Measurements from ENCODE around the gene PYGB.

The PYGB gene

DNA sequence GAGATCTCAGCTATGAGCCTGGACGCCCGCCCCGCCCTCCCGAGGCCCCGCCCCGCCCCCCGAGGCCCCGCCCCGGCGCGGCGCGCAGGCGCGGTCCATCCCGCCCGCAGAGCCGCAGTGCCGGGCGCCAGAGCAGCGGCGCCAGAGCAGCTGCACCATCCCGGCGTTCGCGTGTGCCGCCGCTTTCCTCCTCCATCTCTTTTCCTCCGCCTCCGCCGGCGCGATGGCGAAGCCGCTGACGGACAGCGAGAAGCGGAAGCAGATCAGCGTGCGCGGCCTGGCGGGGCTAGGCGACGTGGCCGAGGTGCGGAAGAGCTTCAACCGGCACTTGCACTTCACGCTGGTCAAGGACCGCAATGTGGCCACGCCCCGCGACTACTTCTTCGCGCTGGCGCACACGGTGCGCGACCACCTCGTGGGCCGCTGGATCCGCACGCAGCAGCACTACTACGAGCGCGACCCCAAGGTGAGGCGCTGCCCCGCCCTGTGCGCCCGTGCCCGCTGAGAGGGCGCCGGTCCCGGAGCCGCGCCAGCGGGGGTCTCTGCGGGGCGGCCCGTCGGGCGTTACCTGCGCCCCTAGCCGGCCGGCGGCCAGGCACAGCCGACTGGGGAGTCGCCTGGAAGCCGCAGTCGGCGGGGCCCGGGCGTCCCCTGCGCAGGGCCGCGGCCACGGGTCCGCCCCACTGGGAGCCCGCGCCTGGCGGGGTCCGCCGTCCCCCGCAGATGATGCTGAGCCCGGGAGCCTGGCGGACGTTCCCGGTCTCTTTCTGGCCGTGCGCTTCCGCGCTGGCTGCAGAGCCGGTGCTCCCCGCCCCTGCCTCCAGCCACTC lies at the start of gene PYGB:
Gene PYGB (plus strand): TSS at position 130 of the 830 bp plus-strand sequence. CDS start 94 bp downstream, at position 224.
- peak; percentile 99 for DNase-seq (ENCODE audit: low spot score)

DNA sequence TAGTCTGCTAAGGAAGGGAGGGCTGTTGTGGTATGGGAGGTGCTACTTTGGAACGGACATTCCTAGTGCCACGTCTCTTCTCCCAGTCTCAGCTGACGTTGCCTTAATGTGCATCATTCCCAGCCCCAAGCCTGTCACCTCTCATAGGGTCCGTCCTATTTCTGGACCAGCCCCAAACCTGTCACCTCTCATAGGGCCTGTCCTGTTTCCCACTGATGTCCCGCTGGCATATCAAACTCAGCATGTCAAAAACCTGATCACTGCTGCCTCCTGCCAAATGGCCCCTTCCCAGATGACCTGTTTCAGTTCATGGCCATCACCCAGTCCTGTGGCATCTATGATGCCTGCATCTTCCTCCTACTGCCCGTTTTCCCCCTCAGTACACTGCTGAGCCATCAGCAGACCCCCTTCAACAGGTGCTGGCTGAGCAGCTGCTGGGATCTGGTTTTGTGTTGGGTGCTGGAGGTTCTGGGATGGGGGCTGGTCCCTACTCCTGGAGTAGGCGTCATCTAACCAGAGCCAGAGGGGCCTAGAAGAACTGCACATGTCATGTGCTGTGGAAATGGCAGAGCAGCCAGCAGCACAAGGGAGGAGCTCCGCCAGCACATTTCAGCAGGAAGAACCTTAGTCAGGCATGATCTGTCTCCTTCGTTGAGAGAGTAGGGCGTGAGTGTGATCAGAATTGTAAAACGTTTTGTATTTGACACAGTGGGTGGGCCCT lies 49.1 kb upstream of the PYGB start:
- DNase-seq (ENCODE audit: low spot score), result peak; percentile 35

DNA sequence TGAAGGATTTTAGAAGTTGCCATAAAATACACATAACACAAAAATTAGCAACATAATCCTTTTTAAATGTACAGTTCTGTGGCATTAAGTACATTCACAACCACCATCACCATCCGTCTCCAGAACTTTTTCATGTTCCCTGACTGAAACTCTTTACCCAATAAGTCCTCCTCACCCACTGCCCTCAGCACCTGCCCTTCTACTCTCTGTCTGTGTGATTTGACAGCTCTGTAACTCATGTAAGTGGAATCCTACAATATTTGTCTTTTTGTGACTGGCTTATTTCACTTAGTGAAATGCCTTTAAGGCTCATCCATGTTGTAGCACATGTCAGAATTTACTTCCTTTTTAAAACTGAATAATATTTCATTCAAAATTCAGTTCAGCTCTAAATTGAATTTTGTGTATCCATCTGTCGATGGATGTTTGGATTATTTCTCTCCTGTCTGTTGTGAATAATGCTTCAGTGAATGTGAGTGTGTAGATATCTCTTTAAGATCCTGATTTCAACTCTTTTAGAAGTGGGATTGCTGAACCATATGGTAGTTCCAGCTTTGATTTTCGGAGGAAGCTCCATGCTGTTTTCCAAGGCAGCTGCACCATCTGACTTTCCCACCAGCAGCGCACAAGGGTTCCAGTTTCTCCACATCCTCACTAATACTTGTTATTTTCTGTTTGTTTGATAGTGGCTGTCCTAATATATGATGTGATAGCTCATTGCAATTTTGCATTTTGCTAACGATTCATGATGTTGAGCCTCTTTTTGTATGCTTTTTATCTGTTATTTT lies 48.2 kb upstream of the PYGB start:
- DNase-seq (ENCODE audit: low spot score), result no peak

DNA sequence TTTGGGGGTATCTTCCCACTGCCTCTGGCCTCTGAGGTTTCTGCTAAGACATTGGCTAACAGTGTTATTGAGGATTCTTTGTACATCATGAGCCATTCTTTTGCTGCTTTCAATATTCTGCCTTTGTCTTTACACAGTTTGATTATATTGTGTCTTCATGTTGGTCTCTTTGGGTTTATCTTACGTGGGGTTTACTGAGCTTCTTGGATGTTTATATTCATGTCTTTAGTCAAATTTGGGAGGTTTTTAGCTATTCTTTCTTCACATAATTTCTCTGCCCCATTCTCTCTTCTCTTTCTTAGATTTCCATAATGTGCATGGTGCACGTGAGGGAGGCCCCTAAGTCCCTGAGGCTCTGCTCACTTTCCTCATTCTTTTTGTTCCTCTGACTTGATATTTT lies 44.8 kb upstream of the PYGB start:
- DNase-seq (ENCODE audit: low spot score), result no peak

DNA sequence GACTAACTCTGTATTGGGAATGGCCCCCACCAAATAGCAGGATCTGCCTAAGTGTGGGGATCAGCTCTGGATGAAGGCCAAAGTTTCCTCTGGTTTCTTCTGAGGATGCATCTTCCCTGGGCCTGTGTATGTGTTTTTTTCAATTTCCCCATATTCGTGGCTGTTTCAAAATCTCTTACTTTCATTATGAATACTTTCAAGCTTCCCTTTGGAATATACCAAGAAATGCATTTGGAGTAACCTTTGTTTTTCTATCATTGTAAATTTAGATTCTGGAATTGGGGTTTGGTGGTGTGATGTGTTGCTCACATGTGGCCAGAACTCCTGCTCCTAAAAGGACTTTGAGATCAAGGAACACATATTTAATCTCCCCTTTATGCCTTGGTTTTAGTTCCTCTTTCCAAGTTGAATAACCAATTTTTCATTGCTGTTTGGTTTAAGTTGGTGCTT lies 44.0 kb upstream of the PYGB start:
- DNase-seq (ENCODE audit: low spot score), result no peak

DNA sequence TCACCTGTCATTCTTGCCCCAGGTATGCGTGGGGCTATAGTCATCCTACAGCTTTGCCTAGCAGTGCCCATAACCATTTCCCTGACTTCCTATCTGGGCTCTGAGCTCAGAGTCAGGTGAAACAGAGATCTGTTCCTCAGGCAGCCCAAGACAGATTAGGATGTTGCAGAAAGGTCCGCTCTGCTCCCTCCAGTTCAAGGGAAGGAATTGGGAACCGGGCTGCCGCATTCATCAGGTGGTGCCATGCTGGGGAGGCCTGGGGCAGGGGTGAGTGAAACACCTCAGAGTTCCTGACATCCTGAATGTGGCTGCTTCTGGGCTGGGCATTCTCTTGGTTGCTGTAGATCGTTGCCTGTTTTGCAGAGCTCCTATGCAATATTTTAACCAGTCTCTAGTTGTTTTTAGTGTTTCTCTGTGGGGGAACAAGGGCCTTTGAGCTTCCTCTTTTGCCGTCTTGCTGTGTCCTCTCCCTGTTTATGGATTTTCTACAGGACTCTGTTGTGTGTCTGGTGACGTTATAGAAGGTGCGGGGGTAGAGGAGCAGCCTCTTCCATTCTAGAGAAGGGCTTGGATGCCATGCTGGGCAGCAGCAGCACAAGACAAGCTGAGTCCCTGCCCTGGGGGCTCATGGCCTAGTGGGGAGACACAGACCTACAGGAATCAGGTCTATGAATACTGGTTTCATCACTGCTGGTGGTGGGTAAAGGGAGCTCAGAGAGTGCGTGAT lies 43.2 kb upstream of the PYGB start:
- DNase-seq (ENCODE audit: low spot score), result no peak

DNA sequence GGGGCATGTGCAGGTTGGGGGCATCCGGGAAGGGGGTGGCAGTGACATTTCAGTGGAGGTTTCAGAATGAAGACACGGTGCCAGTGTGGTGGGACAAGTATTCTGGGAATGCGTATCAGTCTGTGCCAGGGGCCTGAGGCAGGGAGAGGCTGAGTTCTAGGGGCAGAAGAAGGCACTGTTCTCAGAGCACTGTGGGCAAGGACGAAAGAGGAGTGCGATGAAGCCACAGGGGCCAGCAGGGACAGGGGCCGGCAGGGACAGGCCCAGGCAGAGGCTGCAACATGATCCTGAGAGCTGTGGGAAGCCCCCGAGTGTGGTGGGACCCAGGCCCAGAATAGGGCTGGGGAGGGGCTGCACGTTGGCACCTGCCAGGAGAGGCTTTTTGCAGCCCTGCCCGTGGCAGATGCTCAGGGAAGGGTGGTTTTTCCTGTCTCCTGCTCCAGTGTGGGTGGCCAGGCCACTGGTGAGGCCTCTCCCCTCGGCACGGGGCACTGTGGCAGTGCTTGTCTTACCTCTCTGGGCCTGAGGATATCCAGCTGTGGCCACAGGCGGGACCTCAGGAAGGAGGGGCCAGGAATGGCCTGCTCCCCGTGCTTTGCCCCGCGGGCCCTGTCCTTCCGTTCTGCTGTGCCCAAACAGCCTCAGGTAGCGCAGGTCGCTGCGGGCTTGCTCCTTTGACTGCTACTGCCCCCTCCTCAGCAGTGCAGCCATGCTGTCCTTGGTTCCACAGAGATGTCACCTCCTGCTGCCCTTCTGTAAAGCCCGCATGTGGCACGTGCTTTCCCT lies 42.4 kb upstream of the PYGB start:
- no peak for DNase-seq (ENCODE audit: low spot score)

DNA sequence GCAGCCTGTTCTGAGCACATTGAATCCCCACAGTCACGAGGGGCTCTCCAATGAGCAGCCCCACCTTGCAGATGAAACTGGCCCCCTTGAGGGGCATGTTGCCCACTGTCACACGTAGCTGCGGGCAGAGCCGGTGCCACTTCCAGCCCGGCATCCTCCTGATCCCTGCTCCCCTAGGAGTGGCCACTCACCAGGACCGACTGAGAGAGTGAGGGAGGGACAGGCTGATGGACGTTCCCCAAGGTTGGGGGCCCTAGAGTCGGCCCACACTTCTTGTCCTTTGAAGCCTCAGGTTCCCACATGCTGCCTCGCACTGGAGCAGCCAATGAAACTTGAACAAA lies 41.9 kb upstream of the PYGB start:
- no peak for DNase-seq (ENCODE audit: low spot score)

DNA sequence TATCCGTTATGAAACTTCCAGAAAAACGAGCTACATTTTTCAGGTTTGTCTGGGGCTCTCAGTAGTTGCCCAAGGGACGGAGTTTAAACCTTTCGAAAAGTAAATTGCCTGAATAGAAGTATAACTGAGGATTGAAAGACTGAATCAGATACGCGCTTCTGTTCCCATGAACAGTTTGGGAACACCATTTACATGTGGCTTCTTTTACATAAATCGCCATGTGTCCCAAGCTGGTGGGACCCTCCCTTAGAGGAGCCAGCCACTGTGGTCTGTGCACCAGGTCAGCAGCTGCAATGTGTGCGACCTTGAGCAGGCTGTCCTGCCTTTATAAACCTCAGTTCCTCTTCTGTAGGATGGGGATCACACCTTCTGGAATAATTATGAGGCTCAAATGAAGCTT lies 41.3 kb upstream of the PYGB start:
- no peak for DNase-seq (ENCODE audit: low spot score)

DNA sequence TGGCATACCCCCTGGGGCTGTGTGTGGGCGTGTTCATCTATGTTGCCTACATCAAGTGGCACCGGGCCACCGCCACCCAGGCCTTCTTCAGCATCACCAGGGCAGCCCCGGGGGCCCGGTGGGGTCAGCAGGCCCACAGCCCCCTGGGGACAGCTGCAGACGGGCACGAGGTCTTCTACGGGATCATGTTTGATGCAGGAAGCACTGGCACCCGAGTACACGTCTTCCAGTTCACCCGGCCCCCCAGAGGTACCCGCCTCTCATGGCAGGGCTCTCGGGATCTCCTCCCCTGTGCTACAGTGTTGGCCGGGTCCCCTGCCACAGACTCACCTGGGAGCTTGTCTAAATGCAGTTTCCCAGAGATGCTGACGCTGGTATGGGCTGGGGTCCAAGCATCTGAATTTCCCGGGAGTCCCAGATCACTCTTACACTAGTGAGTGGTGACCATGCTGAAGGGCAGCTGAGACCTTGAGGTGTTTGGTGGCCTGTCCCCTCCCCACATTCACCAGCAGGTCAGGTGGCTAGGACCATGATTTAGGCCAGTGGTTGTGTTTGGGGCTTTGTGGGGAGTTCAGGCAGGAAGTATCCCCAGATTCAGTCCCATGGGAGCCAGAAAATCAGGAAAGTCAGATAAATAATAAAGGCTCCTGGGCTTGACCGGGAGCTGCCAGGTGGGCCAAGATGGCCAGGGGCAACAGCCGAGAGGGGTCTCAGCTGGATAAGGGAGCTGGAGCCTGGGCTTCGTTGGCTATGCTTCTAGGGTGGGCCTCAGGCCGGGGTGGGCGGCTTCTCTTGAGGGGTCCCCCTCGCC lies 40.5 kb upstream of the PYGB start:
- DNase-seq (ENCODE audit: low spot score), result no peak

DNA sequence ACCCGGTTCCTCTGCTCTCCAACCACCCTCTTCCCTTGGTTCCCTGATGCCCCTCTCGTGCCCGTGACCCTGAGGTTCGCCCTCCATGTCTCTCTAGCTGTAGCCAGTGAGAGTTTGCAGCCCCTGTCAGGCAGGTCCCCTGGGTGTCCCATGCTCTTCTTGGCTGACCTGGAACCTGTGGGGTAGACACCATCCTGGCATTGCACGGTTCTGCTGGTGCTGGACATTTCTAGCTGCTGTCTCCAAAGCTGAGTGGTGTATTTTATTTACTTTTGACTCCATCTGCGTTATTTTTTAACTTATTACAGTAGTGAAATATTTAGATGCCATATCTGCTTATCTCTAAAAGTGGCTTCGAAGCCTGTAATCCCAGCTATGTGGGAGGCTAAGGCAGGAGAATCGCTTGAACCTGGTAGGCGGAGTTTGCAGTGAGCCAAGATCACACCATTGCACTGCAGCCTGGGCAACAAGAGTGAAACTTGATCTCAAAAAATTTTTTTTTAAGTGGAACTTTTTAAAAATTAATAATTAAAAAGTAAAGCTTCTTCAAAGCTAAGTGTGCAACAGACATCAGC lies 39.8 kb upstream of the PYGB start:
- DNase-seq (ENCODE audit: low spot score), result no peak

DNA sequence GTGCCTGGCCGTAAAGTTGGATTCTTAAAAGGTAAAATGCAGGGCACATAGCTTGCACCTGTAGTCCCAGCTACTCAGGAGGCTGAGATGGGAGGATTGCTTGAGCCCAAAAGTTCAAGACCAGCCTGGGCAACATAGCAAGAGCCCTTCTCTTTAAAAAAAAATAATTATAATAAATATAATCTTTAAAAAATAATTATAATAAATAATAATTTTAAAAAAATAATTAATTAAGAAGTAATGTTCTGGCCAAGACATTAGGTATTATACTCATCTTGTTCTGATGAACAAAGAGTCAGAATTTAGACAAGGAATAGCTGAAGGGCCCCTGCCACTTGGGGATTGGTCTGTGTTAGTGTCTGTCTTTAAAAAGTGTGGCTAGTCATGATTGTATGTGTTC lies 38.5 kb upstream of the PYGB start:
- DNase-seq (ENCODE audit: low spot score), result no peak

DNA sequence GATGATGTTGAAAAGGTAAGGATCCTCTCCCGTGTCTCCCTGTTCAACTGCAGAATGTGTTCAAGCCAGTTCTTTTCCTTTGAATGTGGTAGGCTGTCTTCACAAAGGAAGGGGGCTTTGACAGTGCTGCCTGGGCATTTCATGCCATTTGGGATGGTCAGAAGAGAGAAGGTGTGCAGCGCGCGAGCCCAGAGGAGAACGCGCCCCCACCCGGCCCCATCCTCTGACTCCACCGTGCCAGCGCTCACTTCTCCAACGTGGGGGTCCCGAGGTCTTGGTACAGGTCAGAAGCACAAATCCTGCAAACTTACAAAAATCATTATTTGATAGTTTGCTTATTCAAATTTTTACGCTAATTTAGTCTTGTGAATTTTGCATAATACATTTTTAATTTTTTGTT lies 38.0 kb upstream of the PYGB start:
- no peak for DNase-seq (ENCODE audit: low spot score)

DNA sequence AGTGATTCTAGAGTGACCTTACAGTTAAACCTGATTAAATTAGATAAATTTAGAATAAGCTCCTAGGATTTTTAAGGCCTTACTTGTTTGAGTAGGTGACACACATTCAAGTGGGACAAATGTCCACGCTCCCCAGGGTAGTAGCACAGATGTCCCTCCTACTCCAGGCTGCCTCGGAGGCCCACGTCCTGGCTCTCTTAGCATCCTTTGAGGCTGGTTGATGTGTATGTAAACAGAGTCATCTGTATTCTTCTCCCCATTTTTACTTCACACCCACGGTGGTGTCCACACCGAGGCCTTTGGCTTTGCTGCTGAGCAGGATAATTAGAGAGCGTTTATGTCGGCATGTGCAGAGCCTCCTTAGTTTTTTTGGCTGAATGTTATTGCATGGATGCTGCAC lies 36.6 kb upstream of the PYGB start:
- DNase-seq (ENCODE audit: low spot score), result no peak

DNA sequence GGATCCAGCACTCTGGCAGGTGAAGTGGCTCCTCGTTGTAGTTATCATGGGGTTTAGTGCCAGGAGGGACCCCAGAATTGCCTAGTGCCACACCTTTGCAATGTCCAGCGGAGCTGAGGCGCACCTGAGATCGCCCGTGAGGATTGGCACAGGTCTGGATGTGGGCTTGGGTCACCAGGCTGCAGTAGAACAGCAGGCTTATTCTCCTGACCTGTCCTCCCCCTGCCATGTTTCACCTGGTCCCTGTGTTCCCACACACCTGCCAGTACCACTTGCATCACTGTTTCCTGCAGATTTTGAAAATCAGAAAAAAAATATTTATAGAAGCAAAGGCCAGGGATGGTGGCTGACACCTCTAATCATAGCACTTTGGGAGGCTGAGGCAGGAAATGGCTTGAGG lies 35.6 kb upstream of the PYGB start:
- DNase-seq (ENCODE audit: low spot score), result no peak

DNA sequence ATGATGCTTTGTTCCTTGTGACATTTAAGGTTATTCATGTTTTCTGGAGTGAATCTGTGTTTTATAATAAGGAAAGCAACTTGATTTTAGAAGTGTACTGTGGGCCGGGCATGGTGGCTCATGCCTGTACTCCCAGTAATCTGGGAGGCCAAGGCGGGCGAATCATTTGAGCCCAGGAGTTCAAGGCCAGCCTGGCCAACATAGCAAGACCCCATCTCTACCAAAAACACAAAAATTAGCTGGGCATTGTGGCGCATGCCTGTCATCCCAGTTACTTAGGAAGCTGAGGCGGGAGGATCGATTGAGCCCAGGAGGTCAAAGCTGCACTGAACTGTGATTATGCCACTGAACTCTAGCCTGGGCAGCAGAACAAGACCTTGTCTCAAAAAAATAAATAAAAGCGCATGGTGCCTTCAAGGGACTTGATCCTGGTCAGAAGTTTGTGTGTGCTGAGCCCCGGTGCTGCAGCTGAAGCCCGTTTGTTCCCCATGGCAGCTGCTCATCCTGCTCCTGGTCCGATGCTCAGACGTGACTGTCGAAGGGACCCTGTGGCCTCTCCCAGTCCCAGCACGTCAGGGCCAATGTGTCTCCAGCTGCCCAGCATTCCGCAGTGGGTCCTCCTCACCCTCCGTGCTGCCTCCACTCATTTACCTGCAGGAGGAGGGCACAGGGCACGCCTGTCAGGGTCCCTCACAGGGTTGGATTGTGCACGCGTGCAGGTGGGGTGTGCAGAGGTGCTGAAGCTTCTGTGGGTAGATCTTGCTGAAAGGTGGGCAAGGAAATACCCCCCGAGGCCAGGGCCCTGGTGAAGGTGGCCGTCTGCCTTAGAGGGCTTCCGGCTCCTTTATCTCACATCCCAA lies 34.1 kb upstream of the PYGB start:
- DNase-seq (ENCODE audit: low spot score), result no peak

DNA sequence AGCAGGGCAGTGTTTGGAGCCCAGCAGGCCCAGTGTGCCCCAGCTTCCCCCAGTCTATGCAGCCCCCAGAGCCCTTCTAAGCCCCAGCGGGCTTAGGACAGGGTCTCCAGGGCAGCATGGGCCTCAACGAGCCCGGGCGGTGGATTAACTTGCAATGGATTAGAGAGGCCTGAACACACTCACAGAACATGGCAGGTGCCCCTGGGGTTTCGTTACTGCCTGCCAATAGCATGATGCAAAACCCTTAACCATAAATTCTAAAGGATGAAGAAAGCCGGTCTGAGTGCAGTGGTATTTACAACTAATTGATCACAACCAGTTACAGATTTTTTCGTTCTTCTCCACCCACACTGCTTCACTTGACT lies 33.5 kb upstream of the PYGB start:
- DNase-seq (ENCODE audit: low spot score), result no peak

DNA sequence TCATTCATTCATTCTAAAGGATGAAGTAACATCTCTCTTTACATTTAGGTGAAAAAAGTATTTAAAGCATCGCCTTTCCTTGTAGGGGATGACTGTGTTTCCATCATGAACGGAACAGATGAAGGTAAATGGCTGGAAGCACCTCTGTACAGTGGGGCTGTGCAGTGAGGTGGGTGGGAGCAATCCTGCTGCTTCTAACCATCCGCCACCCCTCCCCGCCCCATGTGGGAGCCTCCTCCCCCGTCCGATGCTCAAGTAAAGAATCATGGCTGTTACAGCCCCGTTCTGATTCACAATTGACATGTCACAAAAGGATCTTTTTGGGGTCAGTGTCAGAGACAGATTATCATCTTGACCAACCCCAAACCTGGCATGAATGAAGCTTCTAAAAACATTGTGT lies 33.1 kb upstream of the PYGB start:
- no peak for DNase-seq (ENCODE audit: low spot score)

DNA sequence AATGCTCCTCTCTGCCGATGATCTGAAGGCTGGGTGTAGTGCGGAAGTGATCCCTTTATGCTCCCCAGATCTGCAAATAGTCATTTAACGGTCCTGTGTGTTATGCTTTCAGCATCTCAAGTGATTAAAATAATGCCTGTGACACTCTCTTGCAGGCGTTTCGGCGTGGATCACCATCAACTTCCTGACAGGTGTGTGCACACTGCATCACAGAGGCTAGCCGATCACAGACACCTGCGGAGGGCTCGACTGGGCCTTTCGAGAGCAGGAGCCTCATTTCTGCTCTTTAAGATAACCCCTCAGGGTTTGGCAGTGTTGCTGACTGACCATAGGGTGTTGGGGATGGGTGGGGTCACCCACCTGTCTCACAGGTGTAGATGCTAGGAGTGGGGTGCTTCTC lies 32.4 kb upstream of the PYGB start:
- no peak for DNase-seq (ENCODE audit: low spot score)
